Stimulated activated CD4-positive, alpha-beta T cell treated with anti-CD3 and anti-CD28 coated beads, Interleukin-1b, Interleukin-23, amount 100 ng/mL, for 4 hours (primary cell): ENCODE measurements around the gene ZFP82.

ENCODE experiments used
- DNase-seq, 2 donors: peaks; one replicate each; pipeline ENCODE4 v3.0.0-alpha.2; 2020; ENCODE audit warnings: low read depth in 2 of 2

The ZFP82 gene

DNA sequence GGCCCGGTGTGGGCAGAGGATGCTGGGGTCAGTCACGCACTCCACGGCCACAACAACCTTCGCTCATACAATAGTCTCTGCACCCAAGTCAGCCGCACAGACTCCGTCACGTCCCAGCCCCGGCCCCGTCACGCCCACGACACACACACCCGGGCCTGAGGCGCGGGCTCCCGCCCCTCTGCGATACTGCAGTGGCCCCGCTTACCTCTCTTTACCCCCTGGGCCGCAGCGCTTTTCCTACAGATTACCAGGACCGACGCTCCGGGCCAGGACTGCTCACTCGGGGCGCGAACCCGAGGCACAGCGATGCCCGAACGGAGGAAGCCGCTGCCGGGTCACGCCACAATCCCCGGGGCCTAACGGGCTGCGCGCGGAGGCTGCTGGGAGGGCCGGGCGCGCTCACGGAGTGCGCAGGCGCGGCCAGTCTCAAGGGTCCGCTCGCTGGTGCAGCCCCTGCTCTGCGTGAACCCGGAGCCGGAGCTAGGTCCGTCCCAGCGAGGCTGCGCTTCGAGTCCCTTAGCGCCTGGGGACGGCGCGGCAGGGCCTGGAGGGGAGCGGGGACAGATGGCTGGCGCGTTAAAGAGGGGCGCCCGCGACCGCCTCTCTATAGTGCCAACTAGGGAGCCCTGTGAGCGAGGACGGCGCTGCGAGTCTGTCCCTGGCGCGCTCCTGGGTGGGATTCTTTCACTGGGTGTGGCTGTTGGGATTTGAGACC lies at the start of gene ZFP82:
Gene ZFP82 (minus strand): TSS at position 358 of the 715 bp plus-strand sequence. CDS start 8,855 bp downstream, outside the sequence.
- DNase-seq = peak; percentile 64 to 75

DNA sequence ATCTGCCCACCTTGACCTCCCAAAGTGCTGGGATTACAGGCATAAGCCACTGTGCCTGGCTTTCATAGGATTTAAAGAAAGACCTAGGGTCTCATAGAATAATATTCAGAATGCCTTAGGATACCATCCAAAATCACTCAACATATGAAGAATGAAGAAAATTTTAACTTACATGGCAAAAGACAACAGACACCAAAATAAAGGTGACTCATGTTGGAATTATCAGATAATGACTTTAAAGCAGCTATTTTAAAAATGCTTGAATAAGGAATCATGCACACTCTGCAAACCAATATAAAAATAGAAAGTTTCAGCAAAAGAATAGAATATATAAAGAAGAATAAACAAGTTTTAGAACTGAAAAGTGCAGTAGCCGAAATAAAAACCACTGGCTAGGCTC lies 41.6 kb upstream of the ZFP82 start:
- DNase-seq = no peak

DNA sequence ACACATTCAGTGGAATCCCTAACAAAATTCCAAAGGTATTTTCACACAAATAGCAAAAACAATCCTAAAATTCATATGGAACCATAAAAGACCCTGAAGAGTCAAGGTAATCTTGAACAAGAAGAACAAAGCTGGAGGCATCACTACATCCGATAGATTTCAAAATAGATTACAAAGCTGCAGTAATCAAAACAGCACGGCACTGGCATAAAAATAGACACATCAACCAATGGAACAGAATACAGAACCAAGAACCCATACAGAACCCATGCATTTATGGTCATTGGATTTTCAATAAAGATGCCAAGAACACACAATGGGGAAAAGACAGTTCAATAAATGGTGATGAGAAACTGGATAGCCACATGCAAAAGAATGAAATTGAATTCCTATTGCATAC lies 38.4 kb upstream of the ZFP82 start:
- DNase-seq = no peak

DNA sequence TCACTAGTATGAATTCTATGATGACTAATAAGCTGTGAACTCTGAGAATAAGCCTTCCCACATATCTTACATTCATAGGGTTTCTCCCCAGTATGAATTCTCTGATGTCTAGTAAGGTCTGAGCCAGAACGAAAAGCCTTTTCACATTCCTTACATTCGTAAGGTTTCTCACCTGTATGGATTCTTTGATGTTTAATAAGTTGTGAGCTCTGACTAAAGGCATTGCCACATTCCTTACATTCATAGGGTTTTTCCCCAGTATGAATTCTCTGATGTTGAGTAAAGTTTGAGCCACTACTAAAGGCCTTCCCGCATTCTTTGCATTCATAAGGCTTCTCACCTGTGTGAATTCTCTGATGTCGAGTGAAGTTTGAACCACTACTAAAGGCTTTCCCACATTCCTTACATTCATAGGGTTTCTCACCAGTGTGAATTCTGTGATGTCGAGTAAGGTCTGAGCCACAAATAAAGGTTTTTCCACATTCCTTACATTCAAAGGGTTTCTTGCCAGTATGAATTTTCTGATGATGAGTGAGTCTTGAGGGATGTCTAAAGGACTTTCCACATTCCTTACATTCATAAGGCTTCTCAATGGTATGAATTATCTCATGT lies 30.7 kb upstream of the ZFP82 start:
- DNase-seq = no peak

DNA sequence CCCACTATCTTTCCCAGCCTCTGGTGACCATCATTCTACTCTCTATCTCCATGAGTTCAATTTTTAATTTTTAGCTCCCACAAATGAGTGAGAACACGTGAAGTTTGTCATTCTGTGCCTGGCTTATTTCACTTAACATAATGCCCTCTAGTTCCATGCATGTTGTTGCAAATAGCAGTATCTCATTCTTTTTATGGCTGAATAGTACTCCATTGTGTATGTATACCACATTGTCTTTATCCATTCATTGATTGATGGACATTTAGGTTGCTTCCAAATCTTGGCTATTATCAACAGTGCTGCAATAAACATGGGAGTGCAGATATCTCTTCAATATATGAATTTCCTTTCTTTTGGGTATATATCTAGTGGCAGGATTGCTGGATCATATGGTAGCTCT lies 22.9 kb upstream of the ZFP82 start:
- DNase-seq = no peak

DNA sequence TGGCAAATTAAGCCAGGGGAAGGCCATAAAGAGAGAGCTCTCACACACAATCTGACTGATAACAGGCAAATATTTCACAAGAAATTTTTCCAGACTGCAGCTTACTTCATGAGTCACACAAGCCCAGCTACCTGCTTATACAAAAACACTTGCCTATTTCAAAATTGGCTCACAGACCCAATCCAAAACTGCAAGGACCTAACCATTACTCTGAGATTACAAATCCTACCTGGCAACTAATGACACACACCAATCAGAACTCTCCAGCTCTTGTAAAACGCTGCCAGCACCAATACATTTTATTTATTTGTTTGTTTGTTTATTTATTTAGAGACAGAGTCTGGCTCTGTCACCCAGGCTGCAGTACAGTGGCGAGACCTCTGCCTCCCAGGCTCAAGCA lies 18.1 kb upstream of the ZFP82 start:
- no peak for DNase-seq

DNA sequence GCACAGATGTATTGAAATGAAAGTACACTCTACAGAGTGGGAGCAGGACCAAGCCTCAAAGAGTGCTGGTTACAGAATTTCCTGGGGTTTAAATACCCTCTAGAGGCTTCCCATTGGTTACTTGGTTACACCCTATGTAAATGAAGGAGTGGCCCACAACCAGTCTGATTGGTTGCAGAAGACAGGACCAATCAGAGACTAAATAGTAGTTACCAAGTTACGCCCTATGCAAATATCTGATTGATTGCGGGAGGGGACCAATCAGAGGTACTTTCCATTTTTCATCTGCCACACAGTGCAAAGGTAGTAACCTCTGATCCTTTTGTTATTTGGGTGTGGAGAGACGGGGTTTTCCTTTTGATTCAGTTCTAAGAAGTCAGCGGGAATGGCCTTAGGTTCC lies 5.5 kb upstream of the ZFP82 start:
- no peak for DNase-seq

DNA sequence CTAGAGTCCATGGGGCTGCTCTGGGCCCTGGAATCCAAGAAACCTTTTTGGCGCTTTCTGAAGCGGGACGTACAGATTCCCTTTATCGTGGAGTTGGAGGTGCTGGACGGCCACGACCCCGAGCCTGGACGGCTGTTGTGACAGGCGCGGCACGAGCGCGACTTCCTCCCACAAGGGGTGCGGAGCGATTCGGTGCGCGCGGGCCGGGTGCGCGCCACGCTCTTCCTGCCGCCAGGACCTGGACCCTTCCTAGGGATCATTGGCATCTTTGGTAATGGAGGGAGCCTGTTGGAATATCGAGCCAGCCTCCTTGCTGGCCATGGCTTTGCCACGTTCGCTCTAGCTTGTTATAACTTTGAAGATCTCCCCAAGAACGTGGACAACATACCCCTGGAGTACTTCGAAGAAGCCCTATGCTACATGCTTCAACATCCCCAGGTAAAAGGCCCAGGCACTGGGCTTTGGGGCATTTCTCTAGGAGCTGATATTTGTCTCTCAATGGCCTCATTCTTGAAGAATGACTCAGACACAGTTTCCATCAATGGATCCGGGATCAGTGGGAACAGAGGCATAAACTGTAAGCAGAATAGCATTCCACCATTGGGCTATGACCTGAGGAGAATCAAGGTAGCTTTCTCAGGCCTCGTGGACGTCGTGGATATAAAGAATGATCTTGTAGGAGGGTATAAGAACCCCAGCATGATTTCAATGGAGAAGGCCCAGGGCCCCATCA lies 3.5 kb upstream of the ZFP82 start:
- no peak for DNase-seq

DNA sequence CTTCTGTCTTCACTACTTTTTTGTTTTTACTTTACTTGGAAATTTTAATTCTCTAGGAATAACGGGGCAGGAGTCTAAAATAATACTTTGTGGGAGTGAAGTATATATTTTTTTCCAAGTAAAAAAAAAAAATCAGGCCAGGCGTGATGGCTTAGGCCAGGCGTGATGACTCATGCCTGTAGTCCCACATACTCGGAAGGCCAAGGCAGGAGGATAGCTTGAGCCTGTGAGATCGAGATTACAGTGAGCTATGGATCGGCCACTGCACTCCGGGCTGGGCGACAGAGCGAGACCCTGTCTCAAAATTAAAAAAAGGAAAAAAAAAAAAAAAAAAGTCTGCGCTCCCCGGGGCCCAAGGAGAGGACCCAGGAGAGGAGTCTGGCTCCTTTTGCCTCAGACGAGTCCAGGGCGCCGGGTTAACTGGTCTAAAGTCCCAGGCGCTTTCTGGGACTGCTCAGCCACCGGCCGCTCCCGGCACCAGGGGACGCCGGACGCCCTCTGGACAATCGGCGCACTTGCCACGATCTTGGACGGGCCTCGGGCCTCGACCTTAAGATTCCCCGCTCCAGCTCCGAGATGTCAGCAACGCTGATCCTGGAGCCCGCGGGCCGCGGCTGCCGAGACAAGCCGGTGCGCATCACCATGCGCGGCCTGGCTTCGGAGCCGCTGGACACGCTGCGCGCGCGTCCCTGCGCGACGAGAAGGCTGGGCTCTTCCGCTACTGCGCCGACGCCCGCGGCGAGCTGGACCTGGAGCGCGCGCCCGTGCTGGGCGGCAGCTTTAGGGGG lies 2.7 kb upstream of the ZFP82 start:
- no peak for DNase-seq

DNA sequence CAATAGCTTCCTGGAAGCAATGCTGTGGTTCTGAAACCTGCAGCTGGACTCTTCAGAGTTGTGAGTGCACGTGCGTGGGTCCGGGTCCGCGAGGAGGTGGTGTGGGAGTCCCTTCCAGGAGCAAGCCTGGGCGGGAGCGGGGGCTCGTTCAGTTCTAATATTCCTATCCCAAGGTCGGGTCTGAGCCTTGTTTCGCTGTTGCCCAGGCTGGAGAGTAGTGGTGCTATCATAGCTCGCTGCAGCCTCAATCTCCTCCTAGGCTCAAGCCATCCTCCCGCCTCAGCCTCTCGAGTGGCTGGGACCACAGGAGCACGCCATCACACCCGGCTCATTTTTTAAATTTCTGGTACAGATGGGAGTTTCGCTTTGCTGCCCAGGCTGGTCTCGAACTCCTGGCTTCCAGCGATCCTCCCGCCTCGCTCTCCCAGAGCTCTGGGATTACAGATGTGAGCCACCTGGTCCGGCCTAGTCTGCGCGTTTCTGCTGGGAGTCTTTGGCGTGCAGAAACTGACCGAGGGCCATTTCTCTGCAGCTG lies 625 bp downstream of the ZFP82 start:
- peak in 1 of 2 donors; percentile 2 for DNase-seq

DNA sequence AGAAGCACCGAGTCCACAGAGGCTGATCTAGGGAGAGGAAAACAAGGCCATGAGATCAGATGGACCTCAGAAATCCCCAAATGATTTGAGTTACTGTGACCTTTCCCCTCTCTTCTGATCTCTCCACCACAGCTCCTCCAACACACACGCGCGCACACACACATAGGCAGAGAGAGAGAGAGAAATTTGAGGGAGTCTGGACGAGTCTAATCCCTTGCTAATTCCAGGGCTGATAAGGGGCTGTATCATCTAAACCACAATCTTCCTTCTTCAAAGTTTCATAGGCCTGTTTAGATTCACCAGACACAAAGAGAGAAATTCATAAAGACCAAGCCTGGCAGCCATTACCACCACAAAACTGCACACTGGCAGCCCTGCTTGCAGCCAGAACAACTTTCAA lies 8.6 kb downstream of the ZFP82 start:
- no peak for DNase-seq

DNA sequence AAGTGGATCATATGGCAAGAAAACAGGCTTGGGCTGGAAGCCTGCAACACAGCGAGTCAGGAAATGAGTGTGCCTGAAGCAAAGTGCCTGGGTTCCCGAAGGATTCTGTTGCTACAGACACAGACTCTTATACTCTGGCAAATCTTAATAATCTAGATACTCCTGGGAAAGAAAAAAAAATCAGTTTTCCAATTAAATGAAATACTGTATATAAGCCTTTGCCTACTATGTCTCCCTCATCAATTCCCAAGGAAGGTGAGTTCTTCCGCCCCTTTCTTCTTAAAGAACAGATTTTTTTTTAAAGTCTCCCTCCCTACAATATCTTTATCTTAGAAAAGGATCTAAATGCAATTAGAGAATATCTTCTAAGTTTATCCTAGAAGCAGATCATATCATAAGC lies 10.3 kb downstream of the ZFP82 start:
- no peak for DNase-seq

DNA sequence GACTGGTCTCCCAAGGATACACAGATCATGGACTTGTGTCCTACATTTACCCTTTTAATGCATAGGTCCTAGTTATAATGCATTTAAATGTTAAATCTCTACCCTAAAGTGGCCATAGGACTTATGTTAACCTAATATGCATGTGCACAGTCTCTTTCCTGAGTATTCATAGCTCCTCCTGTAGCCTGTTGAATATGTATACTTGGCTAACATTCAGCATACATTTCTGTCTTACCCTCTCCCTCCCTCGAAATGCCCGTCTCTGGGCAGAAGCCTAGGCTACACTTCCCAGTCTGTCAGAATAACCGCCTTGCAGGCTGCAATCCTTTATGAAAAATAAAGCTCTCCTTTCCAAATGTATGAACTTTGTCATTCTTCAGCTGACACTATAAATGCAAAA lies 13.9 kb downstream of the ZFP82 start:
- DNase-seq = no peak

DNA sequence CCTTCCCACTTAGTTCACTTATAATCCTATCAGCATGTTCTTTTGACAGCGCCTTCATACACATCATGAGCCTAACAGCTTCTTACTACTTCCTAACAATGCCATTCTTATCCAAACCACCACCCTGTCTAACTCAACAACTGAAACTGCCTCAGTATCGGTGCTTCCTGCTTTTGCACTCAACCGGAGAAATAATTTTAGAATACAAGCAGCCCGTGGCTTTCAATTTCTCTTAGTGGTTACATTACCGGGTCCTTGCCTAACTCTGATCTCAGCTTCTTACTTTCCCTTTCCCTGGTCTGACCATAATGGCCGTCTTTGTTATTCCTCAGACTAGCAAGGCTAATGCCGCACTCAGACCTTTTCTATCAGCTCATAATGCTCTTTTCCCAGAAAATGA lies 17.0 kb downstream of the ZFP82 start:
- no peak for DNase-seq

DNA sequence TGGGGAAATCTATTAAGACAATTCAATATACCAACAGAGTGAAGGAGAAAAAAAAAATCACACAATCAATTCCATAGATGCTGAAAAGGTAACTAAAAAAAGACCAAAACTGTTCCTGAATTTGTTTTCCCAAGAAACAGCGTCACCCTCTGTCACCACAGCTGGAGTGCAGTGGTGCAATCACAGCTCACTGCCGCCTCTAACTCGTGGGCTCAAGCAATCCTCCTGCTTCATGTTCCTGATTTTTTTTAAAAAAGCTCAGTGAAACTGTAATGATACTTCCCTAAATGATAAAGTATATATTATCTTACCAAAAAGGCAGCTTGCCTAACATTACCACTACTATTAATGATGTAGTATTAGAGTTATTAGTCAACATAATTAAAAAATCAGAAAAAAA lies 19.9 kb downstream of the ZFP82 start:
- no peak for DNase-seq

DNA sequence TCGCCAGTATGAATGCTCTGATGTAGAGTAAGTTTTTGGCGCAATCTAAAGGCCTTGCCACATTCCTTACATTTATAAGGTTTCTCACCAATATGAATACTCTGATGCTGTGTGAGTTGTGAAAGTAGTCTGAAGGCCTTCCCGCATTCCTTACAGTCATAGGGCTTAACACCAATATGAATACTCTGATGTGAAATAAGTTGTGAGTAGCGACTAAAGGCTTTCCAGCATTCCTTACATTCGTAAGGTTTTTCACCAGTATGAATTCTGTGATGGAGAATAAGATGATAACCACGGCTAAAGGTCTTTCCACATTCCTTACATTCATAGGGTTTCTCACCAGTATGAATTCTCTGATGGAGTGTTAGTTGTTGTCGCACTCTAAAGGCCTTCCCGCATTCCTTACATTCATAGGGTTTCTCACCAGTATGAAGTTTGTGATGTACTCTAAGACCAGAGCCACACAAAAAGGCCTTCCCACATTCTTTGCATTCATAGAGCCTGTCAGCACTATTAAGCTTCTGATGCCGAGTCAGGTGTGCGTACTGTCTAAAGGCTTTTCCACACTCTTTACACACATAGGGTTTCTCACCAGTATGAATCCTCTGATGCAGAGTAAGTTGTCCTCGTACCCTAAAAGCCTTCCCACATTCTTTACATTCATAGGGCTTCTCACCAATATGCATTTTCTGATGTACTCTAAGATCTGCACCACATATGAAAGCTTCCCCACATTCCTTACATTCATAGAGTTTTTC lies 25.3 kb downstream of the ZFP82 start:
- DNase-seq = no peak

DNA sequence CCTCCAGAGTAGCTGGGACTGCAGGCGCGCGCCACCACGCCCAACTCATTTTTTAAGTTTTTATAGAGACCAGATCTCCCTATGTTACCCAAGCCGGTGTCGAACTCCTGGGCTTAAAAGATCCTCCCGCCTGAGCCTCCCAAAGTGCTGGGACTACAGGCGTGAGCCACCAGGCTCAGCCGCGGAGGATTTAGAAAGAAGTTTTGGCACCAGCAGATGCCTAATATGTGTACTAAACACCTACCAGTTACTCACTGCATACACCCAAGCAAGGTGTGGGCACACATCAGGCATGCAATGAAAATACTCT lies 39.0 kb downstream of the ZFP82 start:
- DNase-seq = no peak

DNA sequence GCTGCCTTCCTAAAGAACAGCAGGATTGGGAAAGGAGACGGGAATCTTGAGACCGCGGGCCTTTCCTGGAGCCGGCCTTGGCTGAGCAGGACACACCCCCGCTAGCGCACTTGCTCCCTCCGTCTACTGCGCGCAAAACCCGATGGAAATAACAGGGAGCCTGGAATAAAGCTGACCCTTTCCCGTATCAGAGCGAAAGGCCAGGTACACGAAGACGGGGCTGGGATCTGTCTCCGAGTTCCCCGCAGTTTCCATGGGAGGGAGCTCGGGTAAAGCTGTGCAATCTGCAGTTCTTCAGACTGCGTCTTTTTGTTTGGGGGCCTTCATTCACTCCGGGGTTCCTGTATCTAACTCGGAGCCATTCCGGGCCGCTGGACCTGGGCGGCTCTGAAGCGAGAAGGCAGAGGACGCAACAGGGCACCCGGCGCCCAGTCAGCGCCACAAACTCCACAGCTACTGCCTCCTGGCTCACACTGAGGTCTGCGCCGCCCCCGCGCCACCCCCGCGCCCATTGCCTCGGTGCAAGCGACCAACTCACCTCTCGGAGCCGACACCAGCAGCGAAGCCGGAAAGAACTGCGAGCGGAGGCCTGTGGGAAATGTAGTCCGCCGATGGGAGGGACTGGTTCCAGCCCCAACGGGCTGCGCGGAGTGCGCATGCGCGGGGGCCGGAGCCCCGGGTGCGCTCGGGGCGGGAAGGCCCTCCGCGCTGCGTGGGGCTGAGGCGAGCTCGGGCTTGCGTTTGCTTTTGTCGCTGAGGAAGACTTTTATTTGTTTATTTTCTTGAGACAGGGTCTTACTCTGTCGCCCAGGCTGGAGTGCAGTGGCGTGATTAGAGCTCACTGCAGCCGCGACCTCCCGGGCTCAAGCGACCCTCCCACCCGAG lies 39.6 kb downstream of the ZFP82 start, which contains the start of gene ZFP14:
Gene ZFP14 (minus strand): TSS at position 577 of the 885 bp plus-strand sequence. CDS start 11,309 bp downstream, outside the sequence.
- DNase-seq = peak; percentile 92

DNA sequence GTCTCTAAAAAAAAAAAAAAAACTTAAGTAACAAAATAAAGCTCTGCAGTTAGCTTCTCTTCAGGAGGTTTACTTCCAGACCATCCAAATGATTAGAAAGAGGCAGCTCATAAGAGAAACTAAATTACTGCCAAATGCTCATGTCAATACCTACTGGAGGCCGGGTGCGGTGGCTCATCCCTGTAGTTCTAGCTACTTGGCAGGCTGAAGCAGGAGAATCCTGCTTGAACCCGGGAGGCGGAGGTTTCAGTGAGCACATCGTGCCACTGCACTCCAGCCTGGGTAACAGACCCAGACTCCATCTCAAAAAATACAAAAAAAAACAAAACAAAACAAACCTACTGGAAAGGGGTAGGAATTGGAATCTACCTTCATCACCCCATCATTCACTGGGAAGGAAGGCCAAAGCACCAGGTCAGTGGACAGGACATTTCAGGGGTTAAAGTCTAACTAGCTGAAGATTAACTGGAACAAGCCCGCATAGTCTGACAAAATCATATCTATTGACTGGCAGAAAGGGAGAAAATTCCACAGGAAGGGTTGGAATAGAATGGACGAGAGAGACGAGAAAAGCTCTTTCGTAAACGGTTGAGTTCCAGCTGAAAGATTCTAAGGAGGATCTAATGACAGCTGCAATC lies 40.8 kb downstream of the ZFP82 start:
- no peak for DNase-seq
